ENCODE measurements around the gene ZNF284.

DNA sequence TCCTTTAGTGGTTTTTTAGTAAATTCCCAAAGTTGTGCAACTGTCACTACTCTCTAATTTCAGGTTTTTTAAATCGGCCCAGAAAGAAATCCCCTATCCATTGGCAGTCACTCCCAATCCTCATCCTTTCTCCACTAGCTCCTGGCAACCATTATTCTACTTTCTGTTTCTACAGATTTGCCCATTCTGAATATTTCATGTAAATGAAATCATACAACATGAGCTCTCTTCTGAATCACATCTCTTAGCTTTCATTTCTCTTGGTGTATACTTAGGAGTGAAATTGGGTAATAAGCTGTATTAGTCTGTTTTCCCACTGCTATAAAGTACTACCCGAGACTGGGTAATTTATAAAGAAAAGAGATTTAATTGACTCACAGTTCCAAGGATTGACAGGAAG, 29.8 kb upstream of the ZNF284 start:
- no peak for TF ChIP-seq POLR2A (IDR thresholded peaks at IDR 0.05; ENCODE audit: low read depth)
- TF ChIP-seq POLR2AphosphoS5 (IDR thresholded peaks at IDR 0.05) = no peak
- TF ChIP-seq, protein P1, sequence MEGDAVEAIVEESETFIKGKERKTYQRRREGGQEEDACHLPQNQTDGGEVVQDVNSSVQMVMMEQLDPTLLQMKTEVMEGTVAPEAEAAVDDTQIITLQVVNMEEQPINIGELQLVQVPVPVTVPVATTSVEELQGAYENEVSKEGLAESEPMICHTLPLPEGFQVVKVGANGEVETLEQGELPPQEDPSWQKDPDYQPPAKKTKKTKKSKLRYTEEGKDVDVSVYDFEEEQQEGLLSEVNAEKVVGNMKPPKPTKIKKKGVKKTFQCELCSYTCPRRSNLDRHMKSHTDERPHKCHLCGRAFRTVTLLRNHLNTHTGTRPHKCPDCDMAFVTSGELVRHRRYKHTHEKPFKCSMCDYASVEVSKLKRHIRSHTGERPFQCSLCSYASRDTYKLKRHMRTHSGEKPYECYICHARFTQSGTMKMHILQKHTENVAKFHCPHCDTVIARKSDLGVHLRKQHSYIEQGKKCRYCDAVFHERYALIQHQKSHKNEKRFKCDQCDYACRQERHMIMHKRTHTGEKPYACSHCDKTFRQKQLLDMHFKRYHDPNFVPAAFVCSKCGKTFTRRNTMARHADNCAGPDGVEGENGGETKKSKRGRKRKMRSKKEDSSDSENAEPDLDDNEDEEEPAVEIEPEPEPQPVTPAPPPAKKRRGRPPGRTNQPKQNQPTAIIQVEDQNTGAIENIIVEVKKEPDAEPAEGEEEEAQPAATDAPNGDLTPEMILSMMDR (IDR thresholded peaks at IDR 0.05) = no peak
- TF ChIP-seq EP300 (IDR thresholded peaks at IDR 0.05) = no peak
